ENCODE measurements around the gene KRT72.

KRT72 gene

GRCh38 chr12:52568111-52568510 lies 33.2 kb downstream of the KRT72 start:
- peaks cover 2% of the 10 kb centered on the region for H3K27me3 ChIP-seq (ENCODE audit: insufficient read depth, poor library complexity, severe bottlenecking)
- DNase-seq (ENCODE audit: low read depth in 1 of 2, low spot score in 1 of 2) = no peak
- no peak overlapping the region for H3K27ac ChIP-seq (replicated peaks)
- TF ChIP-seq GABPA (IDR thresholded peaks at IDR 0.05; ENCODE audit: low read depth) (no peak), CTCF (IDR thresholded peaks at IDR 0.05; ENCODE audit: insufficient read depth, low read length) (no peak), REST (IDR thresholded peaks at IDR 0.05; ENCODE audit: insufficient replicate concordance, low read depth) (no peak), POLR2AphosphoS5 (IDR thresholded peaks at IDR 0.05; ENCODE audit: low read depth) (no peak), SPI1 (IDR thresholded peaks at IDR 0.05; ENCODE audit: borderline replicate concordance, low read depth) (no peak)
- no peak overlapping the region for H3K4me3 ChIP-seq (replicated peaks; ENCODE audit: insufficient read depth, low read length)

GRCh38 chr12:52566847-52567291 lies 34.4 kb downstream of the KRT72 start:
- Histone ChIP-seq H3K27me3 (ENCODE audit: insufficient read depth, poor library complexity, severe bottlenecking) (peaks cover 2% of the 10 kb centered on the region), H3K4me3 (replicated peaks; ENCODE audit: insufficient read depth, low read length) (no peak overlapping the region), H3K27ac (replicated peaks) (no peak overlapping the region)
- TF ChIP-seq CTCF (IDR thresholded peaks at IDR 0.05; ENCODE audit: insufficient read depth, low read length) = no peak
- no peak for TF ChIP-seq REST (IDR thresholded peaks at IDR 0.05; ENCODE audit: insufficient replicate concordance, low read depth)
- TF ChIP-seq GABPA (IDR thresholded peaks at IDR 0.05; ENCODE audit: low read depth) = no peak
- no peak for TF ChIP-seq POLR2AphosphoS5 (IDR thresholded peaks at IDR 0.05; ENCODE audit: low read depth)
- TF ChIP-seq SPI1 (IDR thresholded peaks at IDR 0.05; ENCODE audit: borderline replicate concordance, low read depth) = no peak
- no peak for DNase-seq (ENCODE audit: low read depth in 1 of 2, low spot score in 1 of 2)

GRCh38 chr12:52564582-52564981 lies 36.7 kb downstream of the KRT72 start:
- Histone ChIP-seq H3K27ac (replicated peaks) (no peak overlapping the region), H3K4me3 (replicated peaks; ENCODE audit: insufficient read depth, low read length) (no peak overlapping the region), H3K27me3 (ENCODE audit: insufficient read depth, poor library complexity, severe bottlenecking) (peaks cover 2% of the 10 kb centered on the region)
- TF ChIP-seq REST (IDR thresholded peaks at IDR 0.05; ENCODE audit: insufficient replicate concordance, low read depth) (no peak), SPI1 (IDR thresholded peaks at IDR 0.05; ENCODE audit: borderline replicate concordance, low read depth) (no peak), GABPA (IDR thresholded peaks at IDR 0.05; ENCODE audit: low read depth) (no peak), CTCF (IDR thresholded peaks at IDR 0.05; ENCODE audit: insufficient read depth, low read length) (no peak), POLR2AphosphoS5 (IDR thresholded peaks at IDR 0.05; ENCODE audit: low read depth) (no peak)
- DNase-seq (ENCODE audit: low read depth in 1 of 2, low spot score in 1 of 2) = no peak
